ENCODE data around the gene SCEL. TPM values are rescaled to one million over a fixed set of nuclear protein-coding genes. Genes with fewer than 3 reads are reported as not detected.
"Not testable (repeated sequence)": the region's sequence is repeated elsewhere in the genome, so short reads cannot be mapped to it uniquely, and the experiment has no call there.

SCEL gene
- total RNA-seq, 2 donors from 2014 or later = 2.2 to 2.3 TPM

DNA sequence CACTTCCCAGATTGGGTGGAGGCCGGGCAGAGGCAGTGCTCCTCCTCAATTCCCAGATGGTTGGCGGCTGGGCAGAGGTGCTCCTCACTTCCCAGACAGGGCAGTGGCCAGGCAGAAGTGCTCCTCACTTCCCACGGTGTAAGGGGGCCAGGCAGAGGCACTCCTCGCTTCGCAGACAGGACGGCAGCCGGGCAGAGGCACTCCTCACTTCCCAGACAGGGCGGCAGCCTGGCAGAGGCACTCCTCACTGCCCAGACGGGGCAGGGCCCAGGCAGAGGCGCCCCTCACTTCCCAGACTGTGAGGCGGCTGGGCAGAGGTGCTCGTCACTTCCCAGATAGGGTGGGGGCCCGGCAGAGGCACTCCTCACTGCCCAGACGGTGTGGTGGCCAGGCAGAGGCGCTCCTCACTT, 125.3 kb downstream of the SCEL start:
- Histone ChIP-seq H3K27me3 (no peaks in the 10 kb centered on the region), H3K4me3 (no peak overlapping the region), H3K9ac (ENCODE audit: low read depth in 2 of 2, low read length in 2 of 2) (no peak overlapping the region), H3K36me3 (no peaks in the 10 kb centered on the region), H3K4me1 (no peaks in the 10 kb centered on the region), H3K27ac (no peak overlapping the region), H3K9me3 (no peaks in the 10 kb centered on the region)
- DNase-seq = no peak
- TF ChIP-seq CTCF (IDR thresholded peaks at IDR 0.05) = no peak
- intact Hi-C loops (cut with DNase I) = no loop called here

GRCh38 chr13:77662301-77662700, 126.8 kb downstream of the SCEL start:
- H3K27ac ChIP-seq; DNase-seq; H3K9me3 ChIP-seq; intact Hi-C loops (cut with DNase I); H3K27me3 ChIP-seq; H3K9ac ChIP-seq (ENCODE audit: low read depth in 2 of 2, low read length in 2 of 2); H3K4me1 ChIP-seq; H3K4me3 ChIP-seq; H3K36me3 ChIP-seq: not testable (repeated sequence)

- H3K9me3 ChIP-seq; H3K27ac ChIP-seq; H3K36me3 ChIP-seq; H3K27me3 ChIP-seq; DNase-seq; H3K9ac ChIP-seq (ENCODE audit: low read depth in 2 of 2, low read length in 2 of 2); H3K4me1 ChIP-seq; H3K4me3 ChIP-seq; intact Hi-C loops (cut with DNase I): not testable (repeated sequence)
Observed at GRCh38 chr13:77662831-77663230, 127.3 kb downstream of the SCEL start.

DNA sequence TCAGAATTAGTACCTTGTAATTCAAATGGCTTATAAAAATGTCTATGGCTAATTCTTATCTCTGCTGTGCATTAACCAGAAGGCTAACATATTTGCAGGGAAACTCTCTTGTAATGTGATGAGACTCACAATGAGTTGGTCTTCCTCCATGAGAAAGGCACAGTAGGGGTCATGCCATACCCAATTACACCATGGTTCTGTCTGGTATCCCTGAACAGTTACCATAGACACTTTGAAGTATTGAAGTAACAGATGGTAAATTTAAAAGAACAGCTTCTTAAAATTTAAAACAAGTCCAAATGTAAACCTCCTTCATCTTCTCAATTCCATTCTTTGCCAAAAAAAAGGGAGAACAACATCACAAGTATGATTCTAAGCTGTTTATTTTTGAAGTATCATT, 139.3 kb downstream of the SCEL start:
- no peak for TF ChIP-seq CTCF (IDR thresholded peaks at IDR 0.05)
- Histone ChIP-seq H3K36me3 (no peaks in the 10 kb centered on the region), H3K9ac (ENCODE audit: low read depth in 2 of 2, low read length in 2 of 2) (no peak overlapping the region), H3K27me3 (no peaks in the 10 kb centered on the region), H3K4me3 (no peak overlapping the region), H3K4me1 (no peaks in the 10 kb centered on the region), H3K27ac (no peak overlapping the region), H3K9me3 (no peaks in the 10 kb centered on the region)
- intact Hi-C loops (cut with DNase I) = no loop called here
- no peak for DNase-seq

- intact Hi-C loops (cut with DNase I) = no loop called here
- Histone ChIP-seq H3K9ac (ENCODE audit: low read depth in 2 of 2, low read length in 2 of 2) (no peak overlapping the region), H3K9me3 (no peaks in the 10 kb centered on the region), H3K36me3 (no peaks in the 10 kb centered on the region), H3K27ac (no peak overlapping the region), H3K4me1 (no peaks in the 10 kb centered on the region), H3K27me3 (no peaks in the 10 kb centered on the region), H3K4me3 (no peak overlapping the region)
- TF ChIP-seq CTCF (IDR thresholded peaks at IDR 0.05) = no peak
- no peak for DNase-seq
Observed at GRCh38 chr13:77678691-77679235, 143.3 kb downstream of the SCEL start.

- Histone ChIP-seq H3K27me3 (no peaks in the 10 kb centered on the region), H3K27ac (no peak overlapping the region), H3K4me3 (no peak overlapping the region), H3K9me3 (no peaks in the 10 kb centered on the region), H3K36me3 (no peaks in the 10 kb centered on the region), H3K4me1 (no peaks in the 10 kb centered on the region), H3K9ac (ENCODE audit: low read depth in 2 of 2, low read length in 2 of 2) (no peak overlapping the region)
- DNase-seq = no peak
- no peak for TF ChIP-seq CTCF (IDR thresholded peaks at IDR 0.05)
- intact Hi-C loops (cut with DNase I) = no loop called here
Observed at GRCh38 chr13:77687799-77688198, 152.3 kb downstream of the SCEL start.
